GM18951 (cell line): Measurements from ENCODE around the gene S100A2.

Experiments
- POLR2A ChIP-seq: IDR thresholded peaks from 4 replicates; pipeline ENCODE4 v1.6.1; 2011; ENCODE audit warnings: mild to moderate bottlenecking; ENCODE audit not compliant: insufficient read length, insufficient read depth; ENCODE audit errors: extremely low read depth
- in situ Hi-C: fragments of 300-500 bp; cut with MboI; formaldehyde crosslinking; loops from one replicate; pipeline ENCODE4 v1.12.0; 2022; ENCODE audit warnings: low sequenced_read_pairs, mixed read lengths, inconsistent platforms; ENCODE audit not compliant: unreplicated experiment

S100A2 gene

DNA sequence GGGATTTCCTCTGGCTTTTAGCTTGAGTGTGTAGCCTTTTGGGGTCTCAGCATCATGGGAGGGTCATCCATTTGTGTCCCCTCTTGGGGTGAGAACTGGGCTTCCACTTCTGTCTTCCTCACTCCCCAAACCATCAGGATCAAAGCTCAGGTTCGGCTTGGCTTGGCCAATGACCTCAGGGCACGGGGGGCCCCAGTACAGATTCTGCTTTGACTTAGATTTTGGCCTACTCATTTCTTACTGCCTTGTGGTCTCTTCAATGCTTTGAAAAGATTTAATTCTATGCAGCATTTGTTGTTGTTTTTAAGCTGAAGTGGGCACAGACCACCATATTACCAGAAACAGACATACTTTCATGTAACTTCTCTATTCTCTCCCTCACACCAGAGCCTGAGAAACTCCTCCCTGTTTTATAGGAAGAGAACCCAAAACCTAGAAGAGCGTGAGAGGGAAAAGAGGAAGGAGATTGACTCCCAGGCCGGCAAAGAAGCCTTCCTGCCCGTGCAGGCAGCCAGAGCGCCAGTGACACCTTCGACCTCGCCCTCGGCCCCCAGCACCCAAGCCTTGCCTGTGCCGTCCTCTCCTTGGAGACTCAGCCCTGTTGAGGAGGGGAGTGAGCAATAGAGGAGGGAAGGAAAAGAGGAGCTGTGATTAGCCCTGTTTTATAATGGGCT, 14.7 kb downstream of the S100A2 start:
- no peak for TF ChIP-seq POLR2A
- in situ Hi-C loops = no loop called here

DNA sequence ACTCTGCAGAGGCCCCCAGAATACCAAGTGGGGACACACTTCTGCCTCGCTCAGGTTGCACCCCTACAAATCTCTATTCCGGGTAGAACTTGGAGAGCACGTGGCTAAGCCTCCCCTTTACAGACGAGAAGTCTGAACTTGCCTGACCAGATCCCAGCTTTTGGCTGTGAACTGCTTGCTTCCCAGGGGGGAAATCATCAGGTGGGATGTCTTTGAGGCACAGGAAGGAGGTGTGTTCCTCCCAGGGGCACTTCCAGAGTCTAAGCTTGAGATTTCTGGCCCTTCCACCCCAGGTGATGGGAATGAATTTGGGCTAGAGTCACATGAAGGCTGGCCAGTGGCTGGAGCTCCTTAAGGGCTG, 15.3 kb downstream of the S100A2 start:
- in situ Hi-C loops = no loop called here
- TF ChIP-seq POLR2A = no peak

DNA sequence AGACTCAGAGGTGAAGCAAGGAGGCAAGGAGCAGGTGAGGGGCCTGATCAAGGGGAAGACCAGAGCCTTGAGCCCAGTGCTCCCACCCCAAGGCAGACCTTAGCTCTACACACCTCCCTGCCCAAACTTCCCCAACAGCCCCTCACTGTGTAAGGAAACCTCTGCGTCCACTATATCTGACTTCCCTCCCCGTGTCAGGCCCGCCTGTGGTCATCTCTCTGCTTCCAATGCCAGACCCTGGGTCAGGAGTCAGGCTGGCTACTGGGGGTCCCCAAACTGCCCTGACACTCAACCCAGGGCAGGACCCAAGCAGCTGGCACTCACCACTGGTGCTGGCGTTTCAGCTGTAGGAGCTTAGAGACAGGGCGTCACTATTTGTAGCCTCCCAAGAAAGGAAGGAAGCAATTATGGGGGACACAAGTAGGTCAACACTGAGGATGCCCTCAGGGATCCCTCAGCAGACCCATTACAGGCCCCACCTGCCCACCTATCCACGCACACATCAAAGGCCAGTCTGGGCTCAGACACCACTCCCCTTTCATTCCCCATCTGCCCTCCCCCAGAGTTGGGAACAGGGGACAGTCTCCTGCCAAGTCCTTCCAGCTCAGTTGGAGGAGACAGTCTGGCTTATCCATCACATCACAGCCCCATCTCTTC, 15.8 kb downstream of the S100A2 start:
- in situ Hi-C loops = no loop called here
- no peak for TF ChIP-seq POLR2A

DNA sequence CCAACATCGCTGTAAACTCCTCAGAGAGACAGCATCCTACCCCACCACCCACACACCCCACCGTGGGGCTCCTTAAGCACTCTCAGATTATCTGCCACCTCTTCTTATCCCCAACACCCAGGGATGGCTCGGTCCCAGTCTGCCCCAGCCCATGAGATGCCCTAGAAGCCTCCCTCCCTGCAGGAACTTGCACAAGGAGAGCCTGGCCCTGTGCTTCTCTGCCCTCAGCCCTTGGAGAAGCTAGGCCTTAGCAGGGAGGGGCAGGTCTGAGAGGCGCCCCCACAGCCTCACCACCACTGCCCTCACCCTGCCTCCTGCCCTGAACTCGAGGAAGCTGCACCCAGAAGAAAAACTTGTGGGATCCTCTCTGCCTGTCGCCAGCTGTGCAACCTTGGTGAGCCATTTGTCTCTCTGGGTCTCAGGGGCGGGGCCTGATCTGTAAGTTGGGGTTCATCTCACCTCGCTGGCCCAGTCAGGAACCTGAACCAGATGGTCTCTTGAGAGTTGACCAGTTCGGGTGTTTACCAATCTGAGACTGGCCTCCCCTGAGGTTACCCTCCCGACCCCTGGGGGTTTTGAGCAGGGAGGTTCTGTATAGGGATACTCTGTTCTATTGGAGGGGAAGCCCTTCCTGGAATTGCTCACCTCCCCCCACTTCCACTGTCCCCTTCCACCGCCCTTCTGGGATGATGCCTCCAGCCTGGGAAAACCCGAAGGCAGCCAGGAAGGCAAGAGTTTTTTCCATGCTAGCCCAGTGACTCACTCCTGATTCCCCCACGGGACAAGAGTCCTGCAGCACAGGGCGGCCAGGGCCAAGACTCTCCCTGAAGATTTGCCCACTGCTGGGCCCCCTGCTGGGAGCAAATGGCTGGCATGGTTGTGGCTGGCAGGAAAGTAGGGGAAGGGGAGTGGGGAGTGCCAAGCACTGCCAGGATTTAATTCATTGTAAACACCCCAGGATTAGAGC, 16.6 kb downstream of the S100A2 start, which contains the start of gene S100A3:
TSS of gene S100A3 (minus strand) at position 537 of the 967 bp plus-strand sequence. CDS start 773 bp downstream, outside the sequence.
- in situ Hi-C loops = no loop called here
- no peak for TF ChIP-seq POLR2A

DNA sequence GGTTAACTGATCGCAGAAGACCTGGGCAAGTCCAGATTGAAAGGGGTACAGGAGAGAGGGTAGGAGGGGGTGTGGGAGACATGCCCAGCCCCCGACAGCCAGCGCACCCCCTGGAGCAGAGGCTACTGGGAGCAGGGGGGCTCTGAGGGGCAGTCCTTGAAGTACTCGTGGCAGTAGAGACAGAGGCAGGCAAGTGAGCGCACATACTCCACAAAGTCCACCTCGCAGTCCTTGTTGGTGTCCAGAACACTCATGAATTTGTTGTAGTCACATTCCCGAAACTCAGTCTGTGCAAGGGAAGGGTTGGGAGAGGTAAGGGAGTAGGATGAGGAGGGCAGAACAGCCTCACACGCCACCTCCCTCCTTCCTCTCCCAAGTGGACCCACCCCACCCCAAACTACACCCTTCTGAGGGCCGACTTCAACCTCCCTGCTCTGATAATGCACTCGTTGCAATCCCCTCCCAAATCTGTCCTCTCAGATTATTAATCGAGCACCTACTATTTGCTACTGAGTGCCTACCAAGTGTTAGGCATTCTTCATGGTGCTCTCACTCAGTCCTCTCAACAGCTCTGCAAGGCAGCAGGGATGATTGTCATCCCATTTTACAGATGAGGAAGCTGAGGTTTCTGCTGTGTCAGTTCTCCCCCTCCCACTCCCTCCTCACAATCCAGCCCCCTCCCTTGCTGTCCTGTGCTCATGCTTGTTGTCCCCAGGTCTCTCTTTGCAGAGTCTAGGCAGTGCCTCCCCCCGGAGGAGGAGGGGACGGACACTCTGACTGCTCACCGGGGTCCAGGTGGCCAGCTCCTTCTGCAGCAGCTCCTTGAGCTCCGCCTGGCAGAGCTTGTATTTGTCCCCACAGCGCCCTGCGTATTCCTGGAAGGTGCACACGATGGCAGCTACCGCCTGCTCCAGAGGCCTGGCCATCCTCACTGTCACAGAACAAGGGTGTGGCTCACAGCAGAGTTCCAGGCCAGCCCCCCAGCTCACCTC, 17.8 kb downstream of the S100A2 start:
- in situ Hi-C loops = no loop called here
- no peak for TF ChIP-seq POLR2A

DNA sequence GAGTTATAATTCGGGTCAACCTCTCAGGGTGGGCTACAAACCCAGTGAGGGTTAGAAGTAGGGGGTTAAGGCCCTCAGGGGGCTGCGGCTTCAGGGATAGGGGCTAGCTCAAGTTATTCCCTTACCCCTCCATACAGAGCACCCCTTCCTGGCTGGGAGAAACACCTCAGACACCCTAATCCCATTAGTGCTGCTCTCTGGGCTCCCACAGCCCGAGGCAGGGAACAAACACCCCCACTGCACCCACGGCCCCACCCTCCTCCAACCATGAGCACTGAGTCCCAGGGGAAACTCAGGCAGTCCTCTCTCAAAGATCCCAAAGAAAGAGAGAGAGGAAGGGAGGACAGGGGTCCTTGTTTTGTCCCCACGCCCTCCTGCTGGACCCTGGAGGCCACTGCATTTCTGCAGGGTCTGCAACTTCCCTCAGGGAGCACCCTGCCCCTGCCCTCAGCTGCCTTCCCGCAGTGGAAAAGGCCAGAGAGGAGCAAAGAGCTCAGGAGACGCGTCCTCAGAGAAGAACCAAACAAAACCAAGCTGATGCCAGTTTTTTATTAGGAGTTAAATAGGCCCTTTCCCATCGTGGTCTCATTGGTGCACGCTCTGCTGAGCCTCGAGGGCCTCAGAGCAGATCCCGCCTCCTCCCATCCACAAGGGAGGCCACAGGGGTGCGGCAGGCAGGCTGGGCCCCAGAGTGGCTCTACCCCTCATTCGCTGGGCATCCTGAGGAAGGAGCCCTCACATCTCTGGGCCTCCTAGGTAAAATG, 18.7 kb downstream of the S100A2 start:
- TF ChIP-seq POLR2A = no peak
- in situ Hi-C loops = no loop called here

DNA sequence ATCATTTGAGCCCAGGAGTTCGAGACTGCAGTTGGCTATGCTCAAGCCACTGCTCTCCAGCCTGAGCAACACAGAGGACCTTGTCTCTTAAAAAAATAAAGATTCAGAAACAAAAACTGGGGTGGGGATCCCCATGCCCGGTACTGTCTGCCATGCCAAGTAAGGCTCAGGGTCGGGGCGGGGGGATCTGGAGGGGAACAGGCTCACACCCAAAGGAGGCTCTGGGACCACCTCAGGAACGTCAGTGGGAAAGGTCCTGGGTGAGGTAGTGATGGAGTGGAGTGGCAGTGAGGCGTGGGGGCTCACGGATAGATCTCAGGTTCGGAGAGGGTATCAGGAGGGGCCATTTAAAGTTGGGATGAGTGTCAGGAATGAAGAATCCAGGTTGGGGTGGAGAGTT, 19.3 kb downstream of the S100A2 start:
- in situ Hi-C loops = no loop called here
- TF ChIP-seq POLR2A = no peak

DNA sequence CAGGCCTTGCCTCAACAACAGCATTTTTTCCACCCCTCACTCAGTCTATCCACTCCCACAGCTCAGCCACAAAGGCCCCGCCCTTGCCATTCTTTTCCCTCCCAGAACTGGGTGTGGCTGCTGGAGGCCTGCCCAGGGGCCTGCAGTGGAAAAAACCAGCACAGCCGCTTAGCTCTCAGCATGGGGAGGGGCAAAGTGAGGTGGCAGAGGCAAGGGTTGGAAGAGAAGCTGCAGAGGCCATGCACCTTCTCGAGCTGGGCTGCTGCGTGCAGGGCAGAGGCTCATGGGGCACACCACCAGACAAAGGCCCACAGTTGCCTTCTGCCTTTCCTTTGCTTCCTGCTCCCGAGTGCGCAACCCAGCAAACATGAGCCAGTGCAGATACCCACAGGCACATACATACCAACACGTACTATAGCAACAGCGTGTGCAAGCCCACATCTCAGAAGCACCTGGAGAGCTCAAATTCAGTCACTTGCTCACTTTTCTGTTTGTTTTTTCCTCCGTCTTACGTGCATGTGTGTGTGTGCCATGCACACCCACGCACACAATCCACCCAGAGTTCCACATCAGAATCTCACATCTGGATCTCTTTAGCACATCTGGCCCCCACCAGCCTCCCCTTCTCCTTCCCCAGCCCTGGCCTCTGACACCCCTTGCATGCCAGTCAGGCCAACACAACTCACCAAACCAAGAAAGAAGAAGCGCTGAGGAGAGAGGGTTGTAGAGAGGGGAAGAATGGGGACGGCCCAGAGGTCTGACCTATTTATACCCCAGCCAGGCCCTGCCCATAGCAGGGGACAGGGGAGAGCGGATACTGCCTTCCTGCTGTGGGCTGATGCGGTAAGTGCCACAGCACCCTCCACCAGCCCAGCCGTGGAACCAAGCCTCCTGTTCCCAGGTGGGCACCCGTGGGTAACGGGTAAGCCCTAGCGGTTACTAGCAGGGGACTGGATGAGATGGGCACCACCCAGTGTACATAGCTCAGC, 20.3 kb downstream of the S100A2 start, which contains the start of gene S100A4:
TSS of gene S100A4 (minus strand) at position 740 of the 989 bp plus-strand sequence. CDS start 1,012 bp downstream, outside the sequence.
- in situ Hi-C loops = no loop called here
- peak; percentile 27 for TF ChIP-seq POLR2A

DNA sequence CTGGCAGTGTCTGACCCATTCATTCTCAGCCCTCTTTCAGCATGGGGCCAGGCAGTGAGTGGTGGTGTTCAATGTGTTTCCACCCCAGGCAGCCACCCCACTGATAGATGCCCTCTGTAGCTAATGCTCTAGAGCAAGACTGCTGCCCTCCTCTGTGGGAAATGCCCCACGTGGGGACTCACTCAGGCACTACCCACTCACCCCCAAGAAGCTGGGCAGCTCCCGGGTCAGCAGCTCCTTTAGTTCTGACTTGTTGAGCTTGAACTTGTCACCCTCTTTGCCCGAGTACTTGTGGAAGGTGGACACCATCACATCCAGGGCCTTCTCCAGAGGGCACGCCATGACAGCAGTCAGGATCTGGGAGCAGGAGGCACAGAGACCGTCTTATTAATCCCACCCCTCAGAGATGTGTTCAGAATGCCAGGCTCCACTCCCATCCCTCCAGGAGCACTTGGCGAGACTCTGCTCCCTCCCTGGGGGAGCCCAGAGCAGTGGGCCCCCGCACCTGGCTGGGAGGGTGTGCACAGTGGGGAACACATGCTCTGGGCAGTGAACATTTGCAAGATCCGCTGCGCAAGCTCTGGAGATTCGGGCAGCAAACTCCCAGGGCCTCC, 21.1 kb downstream of the S100A2 start:
- no peak for TF ChIP-seq POLR2A
- in situ Hi-C loops = no loop called here

DNA sequence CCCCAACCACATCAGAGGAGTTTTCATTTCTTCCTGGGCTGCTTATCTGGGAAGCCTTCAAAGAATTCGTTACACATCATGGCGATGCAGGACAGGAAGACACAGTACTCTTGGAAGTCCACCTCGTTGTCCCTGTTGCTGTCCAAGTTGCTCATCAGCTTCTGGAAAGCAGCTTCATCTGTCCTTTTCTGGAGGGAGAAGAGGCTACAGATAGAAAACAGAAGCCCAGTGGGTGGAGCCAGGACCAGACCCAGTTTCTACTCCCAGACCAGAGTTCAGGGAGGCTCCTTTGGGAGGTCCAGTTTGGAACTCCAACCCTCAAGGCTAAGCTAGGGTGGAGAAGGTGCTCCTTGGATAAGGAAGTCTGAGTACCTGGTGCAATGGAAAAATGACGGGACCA, 21.9 kb downstream of the S100A2 start:
- TF ChIP-seq POLR2A = no peak
- in situ Hi-C loops = no loop called here

DNA sequence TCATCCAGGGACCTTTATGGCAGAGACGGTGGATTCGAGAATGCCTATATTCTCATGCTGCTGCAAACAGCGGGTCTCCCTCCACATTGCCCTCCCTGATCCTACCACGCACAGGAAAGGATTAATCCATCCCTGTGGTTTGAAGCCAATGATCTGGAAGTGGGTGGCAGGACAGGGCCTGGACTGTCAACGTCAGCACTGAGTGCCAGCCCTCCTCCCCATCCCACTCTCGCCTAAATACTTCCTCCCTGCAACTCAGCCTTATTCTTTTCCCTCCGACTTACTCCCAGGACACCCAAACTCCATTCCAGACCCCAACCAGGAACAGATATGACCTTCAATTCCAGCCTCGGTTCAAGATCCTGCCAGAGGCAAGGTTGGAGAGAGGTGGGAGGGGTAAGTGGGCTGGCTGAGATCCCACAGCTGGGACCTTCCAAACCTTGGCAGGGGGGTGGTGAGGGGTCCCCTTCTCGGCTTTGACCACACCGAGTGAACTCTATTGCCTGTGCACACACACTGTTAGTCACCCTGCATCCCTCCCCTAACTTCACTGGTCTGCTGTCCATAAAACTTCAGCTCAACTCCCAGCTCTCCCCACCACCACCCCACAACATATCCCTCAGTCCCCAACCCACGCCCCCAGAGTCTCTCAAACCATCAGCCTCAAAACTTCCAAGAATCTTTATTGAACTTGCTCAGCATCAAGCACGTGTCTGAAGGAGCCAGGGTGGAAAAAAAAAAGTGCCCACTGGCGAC, 22.5 kb downstream of the S100A2 start:
- in situ Hi-C loops = no loop called here

More for the DNA sequence above, 22.5 kb downstream of the S100A2 start:
- TF ChIP-seq POLR2A = no peak
